Right lobe of liver (tissue), 4 donors: ENCODE data around the gene ZNF827.

Experiments used
- CTCF ChIP-seq, 4 donors: fragments of 200-600 bp in 3 of 4; fragments of 450-650 bp in 1 of 4; IDR thresholded peaks; one replicate each; pipeline versions ENCODE4 v1.5.1 to v1.8.0; 2016 to 2022; ENCODE audit warnings: antibody characterized with exemption in 4 of 4, mild to moderate bottlenecking in 2 of 4
- POLR2A ChIP-seq: fragments of 450-650 bp; IDR thresholded peaks from one replicate; pipeline ENCODE4 v1.6.1; 2017; ENCODE audit warnings: antibody characterized with exemption, mild to moderate bottlenecking
- donor health status: DM: no; HTN: no; CAD: no.
- donor health status: DM: no; HTN: no; CAD: no.
- donor health status: DM: no; HTN: yes; CAD: no.

GRCh38 chr4:145732895-145733880 is 205.4 kb downstream of the ZNF827 start:
- TF ChIP-seq CTCF (IDR thresholded peaks at IDR 0.05) (peak in 1 of 4 donors; percentile 6), POLR2A (peak; percentile 70)
